GM10248 (cell line): ENCODE results near the gene KLHDC1.
"Not testable (repeated sequence)": the region's sequence is repeated elsewhere in the genome, so short reads cannot be mapped to it uniquely, and the experiment has no call there.

ENCODE experiments used
- CTCF ChIA-PET: fragments of 300-600 bp; sonication (Branson Sonifier 250); formaldehyde crosslinking; extraction: SDS; loops from one replicate; lab custom pipeline; 2021; ENCODE audit warnings: antibody characterized with exemption; lab: Yijun Ruan, JAX
- POLR2A ChIA-PET: fragments of 350-650 bp; sonication (Branson Sonifier 250); formaldehyde crosslinking; extraction: SDS; loops from one replicate; lab custom pipeline; 2020; ENCODE audit warnings: antibody characterized with exemption; lab: Yijun Ruan, JAX
- DNase-seq: peaks from one replicate; pipeline ENCODE4 v3.0.0; 2012; ENCODE audit errors: extremely low spot score
- TF ChIP-seq, protein P1 (sequence below): IDR thresholded peaks from 2 replicates; pipeline ENCODE4 v1.5.1; 2012; ENCODE audit warnings: mild to moderate bottlenecking, low read depth; ENCODE audit errors: extremely low read depth, missing control alignments, control extremely low read depth

The KLHDC1 gene

DNA sequence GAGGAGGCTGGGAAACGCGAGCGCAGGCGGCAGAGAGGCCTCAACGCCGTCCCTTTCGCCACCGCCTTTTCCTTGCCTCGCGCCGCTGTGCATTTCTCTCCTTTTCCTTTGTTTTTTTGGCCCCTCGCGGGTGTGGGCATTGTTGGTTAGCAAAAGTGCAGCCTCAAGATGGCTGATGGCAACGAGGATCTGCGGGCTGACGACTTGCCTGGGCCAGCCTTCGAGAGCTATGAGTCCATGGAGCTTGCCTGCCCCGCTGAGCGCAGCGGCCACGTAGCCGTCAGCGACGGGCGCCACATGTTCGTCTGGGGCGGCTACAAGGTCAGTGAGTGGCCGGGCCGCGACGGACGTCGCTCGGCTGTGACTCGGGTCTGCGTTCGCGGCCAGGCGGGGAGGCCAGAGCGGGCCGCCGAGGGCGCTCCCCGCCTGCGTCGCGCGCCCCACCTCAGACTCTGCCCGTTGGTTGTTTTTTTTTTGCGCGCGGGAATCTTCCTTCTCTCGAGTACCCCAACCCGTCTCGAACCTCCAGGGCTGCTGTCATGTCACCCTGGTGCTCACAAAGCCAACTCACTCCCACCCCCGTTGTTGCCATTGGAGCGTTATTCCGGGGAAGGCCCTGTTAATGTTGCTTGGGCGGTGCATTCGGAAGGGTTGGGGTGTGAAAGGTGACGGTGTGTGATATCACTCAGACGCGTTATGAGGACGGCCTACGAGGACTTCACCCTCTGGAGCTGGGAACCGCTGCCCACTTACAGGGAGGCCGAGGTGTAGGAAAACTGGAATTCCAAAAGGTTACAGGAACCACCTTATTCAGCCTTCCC is 75.6 kb downstream of the KLHDC1 start:
- CTCF ChIA-PET, result interaction anchor here (0.9 to 3.9 kb wide), 15 partner anchors 9 to 545 kb away, joined by 3 to 14 read pairs (median 4); partner anchors contain the start of genes DNAAF2 and NEMF
- DNase-seq, result peak; percentile 67
- TF ChIP-seq, protein P1, sequence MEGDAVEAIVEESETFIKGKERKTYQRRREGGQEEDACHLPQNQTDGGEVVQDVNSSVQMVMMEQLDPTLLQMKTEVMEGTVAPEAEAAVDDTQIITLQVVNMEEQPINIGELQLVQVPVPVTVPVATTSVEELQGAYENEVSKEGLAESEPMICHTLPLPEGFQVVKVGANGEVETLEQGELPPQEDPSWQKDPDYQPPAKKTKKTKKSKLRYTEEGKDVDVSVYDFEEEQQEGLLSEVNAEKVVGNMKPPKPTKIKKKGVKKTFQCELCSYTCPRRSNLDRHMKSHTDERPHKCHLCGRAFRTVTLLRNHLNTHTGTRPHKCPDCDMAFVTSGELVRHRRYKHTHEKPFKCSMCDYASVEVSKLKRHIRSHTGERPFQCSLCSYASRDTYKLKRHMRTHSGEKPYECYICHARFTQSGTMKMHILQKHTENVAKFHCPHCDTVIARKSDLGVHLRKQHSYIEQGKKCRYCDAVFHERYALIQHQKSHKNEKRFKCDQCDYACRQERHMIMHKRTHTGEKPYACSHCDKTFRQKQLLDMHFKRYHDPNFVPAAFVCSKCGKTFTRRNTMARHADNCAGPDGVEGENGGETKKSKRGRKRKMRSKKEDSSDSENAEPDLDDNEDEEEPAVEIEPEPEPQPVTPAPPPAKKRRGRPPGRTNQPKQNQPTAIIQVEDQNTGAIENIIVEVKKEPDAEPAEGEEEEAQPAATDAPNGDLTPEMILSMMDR, result no peak
- POLR2A ChIA-PET, result interaction anchor here (0.6 to 3.2 kb wide), 6 partner anchors 76 to 148 kb away, joined by 3 to 9 read pairs (median 4); partner anchors contain the start of genes DNAAF2, KLHDC1, MGAT2 and POLE2

DNA sequence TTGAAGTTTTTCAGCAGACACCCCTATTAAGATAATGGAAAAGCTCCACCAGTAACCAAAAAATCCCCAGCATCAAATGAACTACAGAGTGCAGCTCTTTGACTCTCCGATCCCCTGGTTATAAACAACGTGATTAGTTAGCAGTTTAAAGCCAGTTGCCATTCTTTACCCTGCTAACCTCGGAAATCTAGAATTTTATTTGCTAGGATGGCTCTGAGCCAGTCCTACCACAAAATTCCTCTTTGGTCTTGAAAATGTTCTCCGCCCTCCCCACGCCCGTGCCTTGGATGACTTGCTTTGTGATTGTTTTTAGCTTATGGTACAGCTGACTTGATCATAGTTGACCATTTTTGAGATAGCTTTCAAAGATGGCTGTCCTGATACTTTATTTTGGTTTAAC is 76.3 kb downstream of the KLHDC1 start:
- no peak for DNase-seq
- TF ChIP-seq, protein P1, result no peak
- POLR2A ChIA-PET, result interaction anchor here (1.4 kb wide), 1 partner anchor 148 kb away, joined by 5 read pairs; the partner anchor contains the start of genes MGAT2 and RPL36AL
- CTCF ChIA-PET, result interaction anchor here (0.9 to 3.9 kb wide), 11 partner anchors 10 to 308 kb away, joined by 3 to 14 read pairs (median 4); partner anchors contain the start of genes DNAAF2 and NEMF

DNA sequence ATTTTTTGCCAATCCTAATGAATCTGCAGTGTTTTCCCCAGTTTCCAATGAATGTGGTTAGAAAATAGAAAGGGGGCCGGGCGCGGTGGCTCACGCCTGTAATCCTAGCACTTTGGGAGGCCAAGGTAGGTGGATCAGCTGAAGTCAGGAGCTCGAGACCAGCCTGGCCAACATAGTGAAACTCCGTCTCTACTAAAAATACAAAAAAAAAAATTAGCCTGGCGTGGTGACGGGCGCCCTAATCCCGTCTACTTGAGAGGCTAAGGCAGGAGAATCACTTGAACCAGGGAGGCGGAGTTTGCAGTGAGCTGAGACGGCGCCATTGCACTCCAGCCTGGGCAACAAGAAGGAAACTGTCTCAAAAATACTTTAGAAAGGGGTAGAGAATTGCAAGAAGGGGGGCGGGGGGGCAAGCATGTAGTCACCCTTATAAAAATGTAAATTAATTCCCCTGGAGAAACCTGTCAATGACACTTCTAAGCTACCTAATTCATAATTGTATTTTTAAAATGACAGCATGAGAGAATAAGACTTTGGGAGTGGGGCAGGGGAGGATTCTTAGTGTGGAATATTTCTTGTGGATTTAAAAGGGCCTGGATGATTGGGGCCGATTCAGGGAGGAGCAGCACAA is 76.8 kb downstream of the KLHDC1 start:
- TF ChIP-seq, protein P1, result no peak
- POLR2A ChIA-PET, result interaction anchor here (0.6 to 1.4 kb wide), 2 partner anchors 10 to 149 kb away, joined by 3 to 5 read pairs; partner anchors contain the start of genes MGAT2 and RPL36AL
- CTCF ChIA-PET, result interaction anchor here (0.9 to 3.9 kb wide), 10 partner anchors 11 to 308 kb away, joined by 3 to 14 read pairs (median 4); partner anchors contain the start of genes DNAAF2 and NEMF
- DNase-seq, result no peak

DNA sequence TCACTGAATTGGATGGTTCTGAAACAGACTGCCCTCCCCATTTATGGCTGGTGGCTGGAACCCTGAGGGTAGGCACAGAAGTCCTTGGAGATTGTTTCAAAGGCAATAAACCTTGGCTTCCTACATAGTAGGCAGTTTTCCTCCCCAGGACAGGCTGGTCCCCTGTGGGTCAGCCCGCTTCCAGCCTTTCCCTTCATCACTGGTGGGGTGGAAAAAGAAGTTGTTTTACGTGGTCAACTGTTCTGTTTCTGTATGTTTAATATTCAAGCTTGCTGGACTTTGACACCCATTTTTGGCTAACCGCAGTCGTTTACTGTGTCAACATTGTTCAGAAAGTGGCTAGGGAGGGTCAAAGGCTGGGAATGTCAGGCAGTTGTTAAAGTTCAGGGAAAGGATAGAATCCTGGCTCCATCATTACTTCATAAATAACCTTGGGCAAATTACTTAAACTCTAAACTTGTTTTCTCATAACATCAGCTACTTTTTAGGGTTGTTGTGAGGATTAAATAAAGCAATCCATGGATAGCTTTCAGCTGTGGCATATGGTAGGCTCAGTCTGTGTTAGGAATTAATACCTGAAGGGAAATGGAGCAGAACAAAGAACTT is 77.4 kb downstream of the KLHDC1 start:
- ChIA-PET POLR2A (interaction anchor here (0.6 kb wide), 1 partner anchor 9 kb away, joined by 3 read pairs; no protein-coding TSS in a partner anchor), CTCF (interaction anchor here (1.1 to 3.9 kb wide), 5 partner anchors 11 to 309 kb away, joined by 3 to 14 read pairs (median 5); partner anchors contain the start of gene DNAAF2)
- no peak for DNase-seq
- TF ChIP-seq, protein P1, result no peak

DNA sequence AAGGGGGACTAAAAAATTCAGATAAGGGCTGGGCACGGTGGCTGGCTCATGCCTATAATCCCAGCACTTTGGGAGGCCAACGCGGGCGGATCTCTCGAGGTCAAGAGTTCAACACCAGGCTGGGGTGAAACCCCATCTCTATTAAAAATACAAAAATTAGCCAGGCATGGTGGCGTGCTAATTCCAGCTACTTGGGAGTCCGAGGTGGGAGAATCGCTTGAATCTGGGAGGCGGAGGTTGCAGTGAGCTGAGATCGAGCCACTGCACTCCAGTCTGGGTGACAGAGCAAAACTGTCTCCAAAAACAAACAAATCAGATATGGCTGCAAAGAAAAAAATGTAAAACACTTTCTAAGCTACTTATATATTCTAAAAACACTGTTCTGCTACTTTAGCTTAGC is 78.8 kb downstream of the KLHDC1 start:
- ChIA-PET POLR2A (interaction anchor here (0.6 to 0.8 kb wide), 2 partner anchors 9 to 541 kb away, joined by 4 to 5 read pairs; partner anchors contain the start of gene DMAC2L), CTCF (interaction anchor here (1.3 kb wide), 1 partner anchor 10 kb away, joined by 4 read pairs; no protein-coding TSS in a partner anchor)

DNA sequence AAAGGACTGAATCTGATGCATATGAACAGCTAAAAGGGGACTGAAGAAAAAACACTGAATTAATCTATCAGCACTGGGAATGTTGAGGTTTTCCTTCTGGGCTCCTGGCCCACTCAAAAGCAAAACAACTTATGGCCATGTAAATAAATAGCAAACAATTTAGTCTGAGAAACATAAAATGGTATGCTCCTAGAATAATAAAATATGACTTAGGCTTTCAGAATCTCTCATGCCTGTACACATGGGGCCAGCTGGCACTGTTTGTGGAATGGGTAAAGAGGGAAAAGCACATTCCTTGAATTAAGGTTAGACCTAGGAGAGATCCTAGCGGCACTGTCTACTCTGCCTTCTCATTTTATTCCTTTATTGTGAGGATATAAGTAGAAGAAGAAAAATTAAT is 81.2 kb downstream of the KLHDC1 start:
- POLR2A ChIA-PET, result no interaction called here

More for the DNA sequence above, 78.8 kb downstream of the KLHDC1 start:
- DNase-seq, result not testable (repeated sequence)

More for the DNA sequence above, 81.2 kb downstream of the KLHDC1 start:
- DNase-seq, result no peak
- TF ChIP-seq, protein P1, result no peak
- CTCF ChIA-PET, result no interaction called here
